GM13977 (cell line): ENCODE measurements around the gene PLA2G4C.

ENCODE experiments used
- DNase-seq: peaks from one replicate; pipeline ENCODE4 v3.0.0; 2012; ENCODE audit warnings: low spot score
- in situ Hi-C: fragments of 300-500 bp; cut with MboI; formaldehyde crosslinking; loops from one replicate; pipeline ENCODE4 v1.12.0; 2022; ENCODE audit warnings: low sequenced_read_pairs, low pct_unique_long_range_greater_than_20kb, mixed read lengths, inconsistent platforms; ENCODE audit not compliant: unreplicated experiment
- TF ChIP-seq, protein P1 (sequence below): IDR thresholded peaks from 2 replicates; pipeline ENCODE4 v1.5.1; 2012; ENCODE audit warnings: mild to moderate bottlenecking, control low read depth; ENCODE audit not compliant: insufficient read depth; ENCODE audit errors: extremely low read depth, missing control alignments

PLA2G4C gene

DNA sequence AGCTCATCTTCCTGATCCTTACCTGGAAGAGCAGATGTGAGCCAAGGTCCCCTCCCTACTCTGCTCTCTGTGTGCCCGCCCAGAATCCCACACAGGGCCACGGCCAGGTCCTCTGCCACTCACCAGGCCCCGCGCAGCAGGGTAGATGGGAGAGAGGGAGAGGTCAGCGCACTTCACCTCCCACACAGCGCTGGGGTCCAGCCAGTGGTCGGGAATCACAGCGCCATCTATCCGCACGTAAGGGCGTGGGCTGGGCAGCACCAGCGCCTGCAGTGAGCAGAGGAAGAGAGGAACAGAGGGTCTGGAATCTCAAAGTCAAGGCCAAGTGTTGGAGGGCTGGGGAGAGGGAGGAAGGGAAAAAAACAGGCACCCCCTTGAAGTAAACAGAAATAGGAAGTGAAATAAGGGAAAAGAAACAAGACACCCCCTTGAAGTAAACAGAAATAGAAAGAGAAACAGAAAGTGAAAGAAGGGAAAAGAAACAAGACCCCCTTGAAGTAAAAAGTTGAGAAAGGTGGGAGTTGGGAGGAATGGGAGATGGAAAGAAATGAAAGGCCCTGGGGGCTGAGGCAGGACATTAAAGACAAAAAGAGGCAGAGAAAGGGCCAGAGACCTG lies 7.0 kb upstream of the PLA2G4C start:
- no peak for DNase-seq
- in situ Hi-C loops, result no loop called here
- TF ChIP-seq, protein P1, sequence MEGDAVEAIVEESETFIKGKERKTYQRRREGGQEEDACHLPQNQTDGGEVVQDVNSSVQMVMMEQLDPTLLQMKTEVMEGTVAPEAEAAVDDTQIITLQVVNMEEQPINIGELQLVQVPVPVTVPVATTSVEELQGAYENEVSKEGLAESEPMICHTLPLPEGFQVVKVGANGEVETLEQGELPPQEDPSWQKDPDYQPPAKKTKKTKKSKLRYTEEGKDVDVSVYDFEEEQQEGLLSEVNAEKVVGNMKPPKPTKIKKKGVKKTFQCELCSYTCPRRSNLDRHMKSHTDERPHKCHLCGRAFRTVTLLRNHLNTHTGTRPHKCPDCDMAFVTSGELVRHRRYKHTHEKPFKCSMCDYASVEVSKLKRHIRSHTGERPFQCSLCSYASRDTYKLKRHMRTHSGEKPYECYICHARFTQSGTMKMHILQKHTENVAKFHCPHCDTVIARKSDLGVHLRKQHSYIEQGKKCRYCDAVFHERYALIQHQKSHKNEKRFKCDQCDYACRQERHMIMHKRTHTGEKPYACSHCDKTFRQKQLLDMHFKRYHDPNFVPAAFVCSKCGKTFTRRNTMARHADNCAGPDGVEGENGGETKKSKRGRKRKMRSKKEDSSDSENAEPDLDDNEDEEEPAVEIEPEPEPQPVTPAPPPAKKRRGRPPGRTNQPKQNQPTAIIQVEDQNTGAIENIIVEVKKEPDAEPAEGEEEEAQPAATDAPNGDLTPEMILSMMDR, result no peak

DNA sequence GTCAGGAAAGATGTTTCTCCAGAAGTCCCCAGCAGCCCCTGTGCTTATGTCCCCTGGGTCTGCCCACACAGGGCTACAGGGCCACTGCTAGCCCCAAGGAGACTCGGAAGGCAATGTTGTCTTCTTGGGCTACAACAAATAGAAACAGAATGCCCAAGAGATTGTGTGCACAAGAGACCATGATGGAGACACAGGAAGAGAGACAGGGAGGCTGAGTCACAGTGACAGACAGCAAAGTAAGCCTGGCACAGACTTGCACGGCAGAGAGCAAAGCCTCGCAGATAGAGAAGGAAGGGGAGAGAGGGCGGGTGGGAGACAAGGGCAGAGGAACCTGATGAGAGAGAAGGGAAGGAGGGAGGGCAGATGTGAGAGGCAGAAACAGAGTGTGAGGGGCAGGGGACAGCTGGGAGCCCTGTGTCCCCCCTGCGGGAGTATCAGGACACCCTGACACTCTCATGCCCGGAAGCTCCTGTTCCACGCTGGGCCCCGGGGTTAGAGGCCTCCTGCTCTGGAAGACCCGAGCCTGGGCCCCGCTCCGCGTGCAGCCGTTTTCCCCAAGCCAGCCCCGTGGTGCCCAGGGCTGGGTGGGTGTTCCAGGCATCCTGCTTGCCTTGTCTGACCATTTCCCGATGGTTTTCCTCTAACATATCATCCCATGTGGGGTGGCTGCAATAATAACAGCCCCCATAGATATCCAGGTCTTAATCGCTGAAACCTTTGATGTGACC lies 2.7 kb upstream of the PLA2G4C start:
- no peak for DNase-seq
- in situ Hi-C loops, result no loop called here
- TF ChIP-seq, protein P1, result no peak

DNA sequence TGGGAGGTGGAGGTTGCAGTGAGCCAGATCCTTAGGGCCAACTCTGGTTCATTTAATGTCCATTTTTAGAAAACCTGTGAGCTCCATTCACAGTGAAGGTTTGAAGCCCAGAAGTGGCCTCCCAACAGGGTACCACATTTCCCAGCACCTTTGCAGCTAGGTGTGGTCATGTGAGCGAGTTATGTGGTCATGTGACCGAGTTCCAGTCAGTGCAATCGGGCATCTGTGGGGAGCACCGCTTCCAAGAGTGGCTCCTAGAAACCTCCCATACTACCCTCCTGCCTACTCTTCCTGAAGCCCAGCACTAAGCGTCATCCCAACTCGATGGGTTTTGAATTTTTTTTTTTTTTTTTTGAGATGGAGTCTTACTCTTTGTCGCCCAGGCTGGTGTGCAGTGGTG lies 663 bp upstream of the PLA2G4C start:
- in situ Hi-C loops, result no loop called here
- no peak for DNase-seq
- TF ChIP-seq, protein P1, result no peak

GRCh38 chr19:48108997-48109782 lies 1.4 kb downstream of the PLA2G4C start:
- in situ Hi-C loops, result loop anchor here (10.0 kb wide), 1 partner anchor 46 kb away; no protein-coding TSS in a partner anchor
- DNase-seq, result no peak
- TF ChIP-seq, protein P1, result no peak

DNA sequence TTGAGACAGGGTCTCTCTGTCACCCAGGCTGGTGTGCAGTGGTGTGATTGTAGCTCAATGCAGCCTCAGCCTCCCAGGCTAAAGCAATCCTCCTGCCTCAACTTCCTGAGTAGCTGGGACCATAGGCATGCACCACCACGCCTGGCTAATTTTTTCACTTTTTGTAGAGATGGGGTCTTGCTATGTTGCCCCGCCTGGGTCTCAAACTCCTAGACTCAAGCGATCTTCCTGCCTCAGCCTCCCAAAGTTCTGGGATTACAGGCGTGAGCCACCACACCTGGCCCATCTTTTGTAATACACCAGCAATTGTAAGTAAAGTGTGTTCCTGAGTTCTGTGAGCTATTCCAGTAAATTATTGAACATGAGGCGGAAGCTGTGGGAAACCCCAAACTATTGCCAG lies 6.7 kb downstream of the PLA2G4C start:
- TF ChIP-seq, protein P1, result no peak
- in situ Hi-C loops, result loop anchor here (10.0 kb wide), 1 partner anchor 51 kb away; no protein-coding TSS in a partner anchor
- DNase-seq, result no peak

DNA sequence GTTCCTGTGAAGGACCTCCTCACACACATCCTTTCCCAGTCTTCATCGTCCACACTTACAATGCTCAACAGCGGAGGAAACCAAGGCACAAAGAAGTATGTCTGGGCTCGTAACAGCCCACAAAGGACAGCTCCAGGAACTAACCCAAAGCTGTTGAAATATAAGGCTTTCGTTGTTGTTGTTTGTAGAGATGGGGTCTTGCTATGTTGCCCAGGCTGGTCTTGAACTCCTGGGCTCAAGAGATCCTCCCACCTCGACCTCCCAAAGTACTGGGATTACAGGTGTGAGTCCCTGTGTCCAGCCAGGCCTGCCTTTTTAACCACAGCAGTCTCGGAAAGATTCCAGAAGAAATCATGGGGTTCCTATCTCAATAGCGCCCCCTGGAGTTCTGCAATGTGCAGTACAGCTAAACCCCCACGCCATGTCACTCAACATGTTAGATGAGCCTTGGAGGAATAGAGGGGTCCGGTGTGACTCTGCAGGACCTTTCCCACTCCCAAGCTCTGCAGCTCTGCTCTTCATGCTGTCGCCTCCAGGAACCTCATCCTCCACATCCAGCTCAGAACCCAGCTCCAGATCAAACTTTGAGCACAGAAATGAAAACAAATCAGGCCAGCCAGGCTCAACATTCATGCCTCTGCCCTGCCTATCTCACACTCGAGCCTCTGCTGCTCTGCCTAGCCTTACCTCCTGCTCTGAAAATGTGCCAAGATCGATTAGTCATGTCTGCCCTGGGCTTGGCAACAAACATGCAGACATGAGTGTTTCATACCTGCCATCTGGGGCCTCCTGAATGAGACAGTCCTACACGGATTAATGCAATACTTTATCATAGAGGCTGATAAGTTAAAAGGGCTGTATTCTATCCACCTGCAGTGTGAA lies 7.5 kb downstream of the PLA2G4C start:
- TF ChIP-seq, protein P1, result peak; percentile 67
- in situ Hi-C loops, result loop anchor here (10.0 kb wide), 1 partner anchor 52 kb away; no protein-coding TSS in a partner anchor
- DNase-seq, result peak; percentile 69
